K562 (cell line): ENCODE measurements around the gene SCG3. TPM values are rescaled to one million over a fixed set of nuclear protein-coding genes. Genes with fewer than 3 reads are reported as not detected.
A peak's percentile ranks its signal among the peaks of the same experiment; 100 is the strongest.

Experiments used
- CUX1 ChIP-seq: fragments of 200-800 bp; sonication (Bioruptor generic); IDR thresholded peaks from 2 replicates; pipeline ENCODE4 v1.6.1; 2016; ENCODE audit warnings: missing genetic modification characterization, missing compliant biosample characterization
- FOXP4 ChIP-seq: sonication (generic); formaldehyde crosslinking; IDR thresholded peaks from 2 replicates; pipeline ENCODE4 v1.8.0; 2022; ENCODE audit warnings: mild to moderate bottlenecking, missing genetic modification reagents, borderline replicate concordance
- GATAD2A ChIP-seq: fragments of 450-650 bp; IDR thresholded peaks from 2 replicates; pipeline ENCODE4 v1.6.1; 2017
- MIER1 ChIP-seq: fragments of 450-650 bp; IDR thresholded peaks from 2 replicates; pipeline ENCODE4 v1.6.1; 2016; ENCODE audit warnings: antibody characterized with exemption, mild to moderate bottlenecking, low read depth
- NCOA2 ChIP-seq, 2 experiments: fragments of 450-650 bp; IDR thresholded peaks; 2 replicates each; pipeline ENCODE4 v1.6.1; 2018; ENCODE audit warnings: mild to moderate bottlenecking in 2 of 2, moderate library complexity in 1 of 2; ENCODE audit not compliant: partially characterized antibody in 2 of 2
- SNRNP70 ChIP-seq: fragments of 200-400 bp; formaldehyde crosslinking; optimal IDR thresholded peaks from 2 replicates; pipeline ENCODE3; 2017; ENCODE audit warnings: low read depth, low read length
- TEAD1 ChIP-seq, 2 experiments: fragments of 450-650 bp in 1 of 2; sonication (generic) in 1 of 2; formaldehyde crosslinking; IDR thresholded peaks; 2 replicates each; pipeline versions ENCODE4 v1.4.0 to v1.8.0; 2020 to 2022; ENCODE audit warnings: mild to moderate bottlenecking in 2 of 2, missing genetic modification reagents in 1 of 2
- polyA plus RNA-seq, 8 experiments: library from polyadenylated mRNA; depleted of rRNA in 4 of 8; stranded (reverse) in 5 of 8; unstranded in 3 of 8; fragments of >200 nt; fragmentation: Nextera tagmentation in 2 of 8; fragmentation: Illumina TruSeq in 1 of 8; extraction: Ambion mirVana in 2 of 8; extraction: Trizol in 1 of 8; gene quantifications; 2 replicates each; pipeline versions ENCODE4 v1.2.1 to v1.2.3, GENCODE V29; 2011 to 2014; ENCODE audit warnings: inconsistent platforms in 1 of 8, missing spikeins in 1 of 8
- total RNA-seq, 7 experiments: library from RNA; depleted of rRNA in 6 of 7; stranded (reverse); fragments of >200 nt in 6 of 7; fragmentation: Illumina TruSeq in 2 of 7; extraction: Trizol in 2 of 7; gene quantifications; 2 replicates each; pipeline versions ENCODE4 v1.2.1 to v1.2.3, GENCODE V29; 2011 to 2021; ENCODE audit warnings: low replicate concordance in 1 of 7

Gene SCG3
- total and polyA plus RNA-seq, 9 of the 15 experiments (the other 6 are each of a cell fraction or from before 2014, with no cell fraction given): 13.0 to 43.8 (median 21.0) TPM

GRCh38 chr15:51652084-51652668 is 29.1 kb upstream of the SCG3 start (continued):
- TF ChIP-seq TEAD1 (CRISPR knock-in tag; IDR thresholded peaks at IDR 0.05) (peak; percentile 60 to 72; a peak in 3 of 4 replicates), SNRNP70 (no peak), NCOA2 (IDR thresholded peaks at IDR 0.05; ENCODE audit: partially characterized antibody in 2 of 2) (no peak), GATAD2A (no peak), FOXP4 (CRISPR knock-in tag) (no peak), CUX1 (CRISPR knock-in tag) (peak; percentile 51; the same call in 1 of the 2 replicates), MIER1 (no peak)
